HepG2 (cell line): Measurements from ENCODE around the gene SEMA4F. TPM values are rescaled to one million over a fixed set of nuclear protein-coding genes. Genes with fewer than 3 reads are reported as not detected.

ENCODE experiments used
- AHDC1 ChIP-seq: sonication (generic); formaldehyde crosslinking; IDR thresholded peaks from 2 replicates; pipeline ENCODE4 v1.5.1; 2020; ENCODE audit warnings: mild to moderate bottlenecking, missing genetic modification reagents, borderline replicate concordance
- BRD4 ChIP-seq: sonication (generic); formaldehyde crosslinking; IDR thresholded peaks from 2 replicates; pipeline ENCODE4 v1.4.0; 2020; ENCODE audit warnings: missing genetic modification reagents
- CENPT ChIP-seq: sonication (generic); formaldehyde crosslinking; IDR thresholded peaks from 2 replicates; pipeline ENCODE4 v1.8.0; 2022; ENCODE audit warnings: low read depth, mild to moderate bottlenecking, moderate library complexity, missing genetic modification reagents
- HMGXB3 ChIP-seq: sonication (generic); formaldehyde crosslinking; IDR thresholded peaks from 2 replicates; pipeline ENCODE4 v1.4.0; 2020; ENCODE audit warnings: missing genetic modification reagents, borderline replicate concordance
- KDM1A ChIP-seq: IDR thresholded peaks from 2 replicates; pipeline ENCODE4 v1.6.1; 2016; ENCODE audit warnings: missing compliant biosample characterization
- LCORL ChIP-seq, 2 experiments: fragments of 450-650 bp in 1 of 2; sonication (generic) in 1 of 2; formaldehyde crosslinking in 1 of 2; IDR thresholded peaks; 2 replicates each; pipeline versions ENCODE4 v1.5.0 to v1.6.1; 2017 to 2020; ENCODE audit warnings: antibody characterized with exemption in 1 of 2, missing genetic modification reagents in 1 of 2
- MLXIP ChIP-seq: sonication (generic); formaldehyde crosslinking; IDR thresholded peaks from 2 replicates; pipeline ENCODE4 v1.9.0; 2021; ENCODE audit warnings: missing genetic modification reagents, borderline replicate concordance
- RBFOX2 ChIP-seq: fragments of 200-400 bp; formaldehyde crosslinking; IDR thresholded peaks from 2 replicates; pipeline ENCODE4 v1.6.1; 2017; ENCODE audit warnings: low read depth, mild to moderate bottlenecking, low read length
- SRF ChIP-seq: IDR thresholded peaks from 2 replicates; pipeline ENCODE4 v1.6.1; 2011; ENCODE audit warnings: mild to moderate bottlenecking, low read depth, low read length, moderate library complexity
- TIGD3 ChIP-seq: sonication (generic); formaldehyde crosslinking; IDR thresholded peaks from 2 replicates; pipeline ENCODE4 v1.5.1; 2020; ENCODE audit warnings: mild to moderate bottlenecking, missing genetic modification reagents, borderline replicate concordance
- ZMYM2 ChIP-seq: sonication (generic); formaldehyde crosslinking; IDR thresholded peaks from 2 replicates; pipeline ENCODE4 v1.8.0; 2022; ENCODE audit warnings: mild to moderate bottlenecking, missing genetic modification reagents
- ZNF75D ChIP-seq: sonication (generic); formaldehyde crosslinking; IDR thresholded peaks from 2 replicates; pipeline ENCODE4 v1.8.1; 2023; ENCODE audit warnings: missing genetic modification reagents, mild to moderate bottlenecking, borderline replicate concordance
- ZZZ3 ChIP-seq: sonication (generic); formaldehyde crosslinking; IDR thresholded peaks from 2 replicates; pipeline ENCODE4 v1.4.0; 2020; ENCODE audit warnings: missing genetic modification reagents, mild to moderate bottlenecking, borderline replicate concordance
- polyA plus RNA-seq, 8 experiments: library from polyadenylated mRNA; depleted of rRNA in 3 of 8; stranded (reverse) in 7 of 8; unstranded in 1 of 8; fragments of >200 nt; fragmentation: Illumina TruSeq in 4 of 8; extraction: Trizol in 4 of 8; gene quantifications; 2 replicates each; pipeline versions ENCODE4 v1.2.1 to v1.2.3, GENCODE V29; 2011 to 2016; ENCODE audit warnings: low read depth in 4 of 8, missing spikeins in 1 of 8, mixed read lengths in 1 of 8; ENCODE audit not compliant: insufficient read depth in 1 of 8
- total RNA-seq, 5 experiments: library from RNA; depleted of rRNA; stranded (reverse); fragments of >200 nt; fragmentation: Illumina TruSeq; extraction: Trizol; gene quantifications; 2 replicates each; pipeline ENCODE4 v1.2.3, GENCODE V29; 2016; ENCODE audit warnings: low read depth in 1 of 5

Gene SEMA4F
- total and polyA plus RNA-seq, 2 of the 13 experiments (the other 11 are each of a cell fraction or from before 2014, with no cell fraction given) = 7.1 to 10.3 TPM

- TF ChIP-seq AHDC1 (CRISPR knock-in tag) (peak; percentile 70; the same call in 1 of the 2 replicates), ZNF75D (CRISPR knock-in tag) (no peak), ZMYM2 (CRISPR knock-in tag) (peak; percentile 67), LCORL (IDR thresholded peaks at IDR 0.05) (no peak), LCORL (CRISPR knock-in tag; IDR thresholded peaks at IDR 0.05) (peak; percentile 95), CENPT (CRISPR knock-in tag) (no peak), MLXIP (peak; percentile 64; the same call in 1 of the 2 replicates), RBFOX2 (peak; percentile 71), HMGXB3 (CRISPR knock-in tag) (no peak), SRF (no peak), ZZZ3 (CRISPR knock-in tag) (no peak), BRD4 (CRISPR knock-in tag) (0 out of 2 replicates have a peak, but pooled peaks have one; percentile 78), KDM1A (CRISPR knock-in tag) (no peak), TIGD3 (CRISPR knock-in tag) (no peak)
These were observed 61.2 kb downstream of the SEMA4F start (continued) for GRCh38 chr2:74715081-74715791.
